GM12892 (cell line): ENCODE results near the gene SNX10.

ENCODE experiments used
- POLR2A ChIP-seq: IDR thresholded peaks from 2 replicates; pipeline ENCODE4 v1.6.1; 2011; ENCODE audit warnings: low read depth, low read length, control low read depth
- POLR2AphosphoS5 ChIP-seq: IDR thresholded peaks from 2 replicates; pipeline ENCODE4 v1.6.1; 2011; ENCODE audit warnings: low read depth, low read length, control low read depth
- TAF1 ChIP-seq: IDR thresholded peaks from 2 replicates; pipeline ENCODE4 v1.6.1; 2011; ENCODE audit warnings: low read depth, mild to moderate bottlenecking, control low read depth, low read length, borderline replicate concordance

- TF ChIP-seq POLR2AphosphoS5 (no peak), POLR2A (no peak), TAF1 (no peak)
These were observed 45.7 kb downstream of the SNX10 start for GRCh38 chr7:26337232-26337865.
